ENCODE data around the gene SETD7. TPM values are rescaled to one million over a fixed set of nuclear protein-coding genes. Genes with fewer than 3 reads are reported as not detected.

SETD7 gene
- polyA plus RNA-seq, 1 donor from 2014 or later = 12.0 TPM

GRCh38 chr4:139472852-139473251, 83.2 kb downstream of the SETD7 start:
- H3K4me2 ChIP-seq (ENCODE audit: low read length) = no peak overlapping the region
- no peak overlapping the region for H3K27ac ChIP-seq (ENCODE audit: low read length)
- H3K4me3 ChIP-seq (ENCODE audit: low read length) = no peak overlapping the region
- H3F3A ChIP-seq (ENCODE audit: insufficient read depth, low read length, poor library complexity, severe bottlenecking) = no peaks in the 10 kb centered on the region
- H3K27me3 ChIP-seq (ENCODE audit: insufficient read depth, low read depth, low read length) = no peaks in the 10 kb centered on the region
- no peak overlapping the region for H3K9ac ChIP-seq (ENCODE audit: low read length)
- TF ChIP-seq, protein P1, sequence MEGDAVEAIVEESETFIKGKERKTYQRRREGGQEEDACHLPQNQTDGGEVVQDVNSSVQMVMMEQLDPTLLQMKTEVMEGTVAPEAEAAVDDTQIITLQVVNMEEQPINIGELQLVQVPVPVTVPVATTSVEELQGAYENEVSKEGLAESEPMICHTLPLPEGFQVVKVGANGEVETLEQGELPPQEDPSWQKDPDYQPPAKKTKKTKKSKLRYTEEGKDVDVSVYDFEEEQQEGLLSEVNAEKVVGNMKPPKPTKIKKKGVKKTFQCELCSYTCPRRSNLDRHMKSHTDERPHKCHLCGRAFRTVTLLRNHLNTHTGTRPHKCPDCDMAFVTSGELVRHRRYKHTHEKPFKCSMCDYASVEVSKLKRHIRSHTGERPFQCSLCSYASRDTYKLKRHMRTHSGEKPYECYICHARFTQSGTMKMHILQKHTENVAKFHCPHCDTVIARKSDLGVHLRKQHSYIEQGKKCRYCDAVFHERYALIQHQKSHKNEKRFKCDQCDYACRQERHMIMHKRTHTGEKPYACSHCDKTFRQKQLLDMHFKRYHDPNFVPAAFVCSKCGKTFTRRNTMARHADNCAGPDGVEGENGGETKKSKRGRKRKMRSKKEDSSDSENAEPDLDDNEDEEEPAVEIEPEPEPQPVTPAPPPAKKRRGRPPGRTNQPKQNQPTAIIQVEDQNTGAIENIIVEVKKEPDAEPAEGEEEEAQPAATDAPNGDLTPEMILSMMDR (IDR thresholded peaks at IDR 0.05; ENCODE audit: poor library complexity, severe bottlenecking) = no peak
- TF ChIP-seq EP300 (conservative IDR thresholded peaks at IDR 0.05; ENCODE audit: poor library complexity, severe bottlenecking) = no peak
- no peak for TF ChIP-seq MXI1 (conservative IDR thresholded peaks at IDR 0.05; ENCODE audit: poor library complexity, severe bottlenecking)
- TF ChIP-seq RAD21 (conservative IDR thresholded peaks at IDR 0.05) = no peak
- H4K20me1 ChIP-seq (ENCODE audit: insufficient read depth) = no peaks in the 10 kb centered on the region
- H3K79me2 ChIP-seq (replicated peaks; ENCODE audit: insufficient read depth, low read length) = no peaks in the 10 kb centered on the region
- H3K9me2 ChIP-seq (ENCODE audit: insufficient read depth, low read length) = no peaks in the 10 kb centered on the region
- H2AFZ ChIP-seq (ENCODE audit: low read depth, low read length) = no peak overlapping the region
- H3K36me3 ChIP-seq (ENCODE audit: insufficient read depth, low read length) = peaks cover 12% of the 10 kb centered on the region
- H3K9me3 ChIP-seq (ENCODE audit: low read length) = peaks cover 11% of the 10 kb centered on the region

GRCh38 chr4:139470997-139471665, 84.9 kb downstream of the SETD7 start:
- Histone ChIP-seq H3K9me3 (ENCODE audit: low read length) (peaks cover 11% of the 10 kb centered on the region), H3K27me3 (ENCODE audit: insufficient read depth, low read depth, low read length) (no peaks in the 10 kb centered on the region), H3K36me3 (ENCODE audit: insufficient read depth, low read length) (peaks cover 12% of the 10 kb centered on the region), H3K27ac (ENCODE audit: low read length) (no peak overlapping the region), H3K9ac (ENCODE audit: low read length) (no peak overlapping the region), H3K9me2 (ENCODE audit: insufficient read depth, low read length) (no peaks in the 10 kb centered on the region), H3K4me3 (ENCODE audit: low read length) (no peak overlapping the region), H3F3A (ENCODE audit: insufficient read depth, low read length, poor library complexity, severe bottlenecking) (no peaks in the 10 kb centered on the region), H4K20me1 (ENCODE audit: insufficient read depth) (no peaks in the 10 kb centered on the region), H2AFZ (ENCODE audit: low read depth, low read length) (no peak overlapping the region), H3K79me2 (replicated peaks; ENCODE audit: insufficient read depth, low read length) (no peaks in the 10 kb centered on the region), H3K4me2 (ENCODE audit: low read length) (no peak overlapping the region)
- no peak for TF ChIP-seq MXI1 (conservative IDR thresholded peaks at IDR 0.05; ENCODE audit: poor library complexity, severe bottlenecking)
- no peak for TF ChIP-seq EZH2 (IDR thresholded peaks at IDR 0.05; ENCODE audit: borderline replicate concordance, insufficient read depth, low read length, poor library complexity, severe bottlenecking)
- no peak for TF ChIP-seq REST (IDR thresholded peaks at IDR 0.05; ENCODE audit: borderline replicate concordance)
- TF ChIP-seq, protein P1 (IDR thresholded peaks at IDR 0.05; ENCODE audit: poor library complexity, severe bottlenecking) = no peak
